GM12875 (cell line): ENCODE results near the gene UTP15.

Source experiments
- H3K4me3 ChIP-seq: one replicate; pipeline ENCODE4 v1.5.1; 2011; ENCODE audit warnings: low read depth, low read length, control low read depth
- TF ChIP-seq, protein P1 (sequence below): IDR thresholded peaks from 2 replicates; pipeline ENCODE4 v1.5.1; 2011; ENCODE audit warnings: low read depth, mild to moderate bottlenecking, control low read depth, inconsistent platforms, low read length, moderate library complexity, borderline replicate concordance; ENCODE audit not compliant: insufficient read depth

Gene UTP15

DNA sequence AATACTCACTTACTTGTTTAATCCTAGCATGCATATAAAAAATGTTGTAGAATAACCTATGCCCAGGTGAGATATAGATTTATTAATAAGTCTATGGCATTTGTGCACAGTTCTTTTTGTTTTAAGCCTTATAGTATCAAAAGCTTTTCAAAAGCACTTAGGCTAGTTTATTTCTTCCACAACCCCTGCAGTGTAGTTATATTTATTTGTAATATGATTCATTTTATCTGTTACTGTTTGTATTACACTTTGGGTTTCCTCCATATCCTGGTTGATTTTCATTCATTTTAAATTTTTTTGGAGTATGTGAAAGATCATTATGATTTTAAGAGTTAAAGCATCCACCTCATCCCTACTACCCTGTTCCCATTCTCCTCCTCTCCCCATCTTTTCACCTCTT lies 41.7 kb downstream of the UTP15 start:
- TF ChIP-seq, protein P1, sequence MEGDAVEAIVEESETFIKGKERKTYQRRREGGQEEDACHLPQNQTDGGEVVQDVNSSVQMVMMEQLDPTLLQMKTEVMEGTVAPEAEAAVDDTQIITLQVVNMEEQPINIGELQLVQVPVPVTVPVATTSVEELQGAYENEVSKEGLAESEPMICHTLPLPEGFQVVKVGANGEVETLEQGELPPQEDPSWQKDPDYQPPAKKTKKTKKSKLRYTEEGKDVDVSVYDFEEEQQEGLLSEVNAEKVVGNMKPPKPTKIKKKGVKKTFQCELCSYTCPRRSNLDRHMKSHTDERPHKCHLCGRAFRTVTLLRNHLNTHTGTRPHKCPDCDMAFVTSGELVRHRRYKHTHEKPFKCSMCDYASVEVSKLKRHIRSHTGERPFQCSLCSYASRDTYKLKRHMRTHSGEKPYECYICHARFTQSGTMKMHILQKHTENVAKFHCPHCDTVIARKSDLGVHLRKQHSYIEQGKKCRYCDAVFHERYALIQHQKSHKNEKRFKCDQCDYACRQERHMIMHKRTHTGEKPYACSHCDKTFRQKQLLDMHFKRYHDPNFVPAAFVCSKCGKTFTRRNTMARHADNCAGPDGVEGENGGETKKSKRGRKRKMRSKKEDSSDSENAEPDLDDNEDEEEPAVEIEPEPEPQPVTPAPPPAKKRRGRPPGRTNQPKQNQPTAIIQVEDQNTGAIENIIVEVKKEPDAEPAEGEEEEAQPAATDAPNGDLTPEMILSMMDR: no peak
- H3K4me3 ChIP-seq: no peak overlapping the region

DNA sequence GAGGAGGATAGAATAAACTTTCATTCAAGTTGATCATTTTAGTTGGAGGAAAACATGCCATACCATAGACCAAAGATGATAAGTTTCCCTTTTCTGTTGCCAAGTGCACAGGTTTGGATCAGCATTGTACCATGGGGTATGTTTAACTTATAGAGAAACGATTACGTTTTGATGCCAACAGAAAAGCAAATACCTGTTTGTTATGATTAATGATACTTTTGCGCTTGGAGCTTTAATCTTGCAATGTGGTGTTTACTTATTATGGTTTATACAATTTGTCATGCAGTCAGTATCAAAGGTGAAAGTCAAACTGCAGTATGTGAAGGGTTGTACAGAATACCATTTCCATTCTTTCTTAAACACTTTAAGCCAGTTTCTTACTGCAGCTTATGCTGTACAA lies 47.3 kb downstream of the UTP15 start:
- TF ChIP-seq, protein P1: no peak
- no peak overlapping the region for H3K4me3 ChIP-seq

DNA sequence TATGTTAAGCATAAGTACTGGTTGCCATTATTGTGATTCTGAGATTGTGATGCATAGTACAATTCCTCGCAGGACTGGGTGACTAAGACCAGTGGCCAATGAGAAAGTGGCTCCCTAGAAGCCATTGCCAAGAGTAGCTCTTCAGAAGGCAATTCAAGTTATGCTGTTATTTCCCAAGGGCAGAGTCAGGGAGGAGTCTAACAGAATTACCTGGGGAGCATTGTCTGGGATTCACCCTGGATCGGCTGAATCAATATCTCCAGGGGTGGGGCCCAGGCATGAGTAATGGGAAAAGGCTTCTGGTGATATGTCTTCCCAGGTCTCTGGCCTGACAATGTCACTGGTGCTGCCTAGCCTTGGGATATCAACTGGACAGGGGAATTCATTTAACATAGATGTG lies 49.5 kb downstream of the UTP15 start:
- TF ChIP-seq, protein P1: no peak
- H3K4me3 ChIP-seq: no peak overlapping the region

DNA sequence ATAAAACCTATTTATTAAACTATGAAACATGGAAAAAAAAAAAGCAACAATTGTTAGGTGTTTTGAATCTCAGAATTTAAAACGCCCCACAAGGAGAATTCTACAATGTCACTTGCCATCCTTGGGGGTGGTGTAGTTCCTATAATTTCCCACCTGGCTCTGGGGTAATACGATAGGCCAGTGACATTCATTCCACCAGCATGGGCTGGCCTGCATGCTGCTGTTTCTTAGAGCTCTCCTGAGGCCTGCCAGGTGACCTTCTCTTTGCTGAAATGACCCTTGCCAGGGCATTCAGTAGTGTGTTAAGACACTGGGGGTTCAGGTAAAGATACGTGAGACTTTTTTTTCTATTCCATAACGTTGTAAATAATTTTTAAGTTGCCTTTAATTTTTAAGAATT lies 50.4 kb downstream of the UTP15 start:
- TF ChIP-seq, protein P1: no peak
- no peak overlapping the region for H3K4me3 ChIP-seq

DNA sequence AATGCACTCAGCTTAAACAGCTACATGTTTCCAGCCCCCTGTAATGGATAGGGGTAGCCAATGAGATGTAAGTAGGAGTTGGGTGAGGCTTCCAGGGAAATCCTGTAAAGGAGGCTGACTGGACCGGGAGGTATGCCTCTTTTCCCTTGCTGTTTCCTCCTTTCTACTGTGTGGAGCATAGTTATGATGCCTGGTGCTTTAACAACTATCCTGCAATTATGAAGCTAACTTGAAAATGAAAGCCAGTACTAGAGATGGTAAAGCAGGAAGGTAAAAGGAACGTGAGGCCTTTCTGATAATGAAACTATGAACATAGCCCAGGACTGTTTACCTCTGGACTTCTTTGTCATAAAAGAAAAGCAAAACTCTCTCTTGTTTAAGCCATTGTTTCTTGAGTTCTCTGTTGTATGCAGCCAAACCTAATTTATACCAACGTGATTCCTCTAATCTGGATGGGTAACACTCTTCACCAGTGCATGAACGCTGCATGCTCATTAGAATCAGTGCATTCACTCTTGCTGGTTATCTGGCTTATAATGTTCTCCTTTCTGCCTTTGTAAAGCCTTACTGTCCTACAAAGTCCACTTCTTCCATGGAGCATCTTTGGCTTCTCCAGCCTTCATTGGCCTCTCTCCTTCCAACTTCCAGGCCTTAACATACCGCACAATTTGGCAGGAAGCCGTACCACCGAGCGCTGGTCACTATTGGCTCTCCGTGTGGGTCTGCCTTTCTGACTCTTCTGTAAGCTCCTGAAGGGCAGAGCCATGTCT lies 52.2 kb downstream of the UTP15 start:
- TF ChIP-seq, protein P1: no peak
- no peak overlapping the region for H3K4me3 ChIP-seq

DNA sequence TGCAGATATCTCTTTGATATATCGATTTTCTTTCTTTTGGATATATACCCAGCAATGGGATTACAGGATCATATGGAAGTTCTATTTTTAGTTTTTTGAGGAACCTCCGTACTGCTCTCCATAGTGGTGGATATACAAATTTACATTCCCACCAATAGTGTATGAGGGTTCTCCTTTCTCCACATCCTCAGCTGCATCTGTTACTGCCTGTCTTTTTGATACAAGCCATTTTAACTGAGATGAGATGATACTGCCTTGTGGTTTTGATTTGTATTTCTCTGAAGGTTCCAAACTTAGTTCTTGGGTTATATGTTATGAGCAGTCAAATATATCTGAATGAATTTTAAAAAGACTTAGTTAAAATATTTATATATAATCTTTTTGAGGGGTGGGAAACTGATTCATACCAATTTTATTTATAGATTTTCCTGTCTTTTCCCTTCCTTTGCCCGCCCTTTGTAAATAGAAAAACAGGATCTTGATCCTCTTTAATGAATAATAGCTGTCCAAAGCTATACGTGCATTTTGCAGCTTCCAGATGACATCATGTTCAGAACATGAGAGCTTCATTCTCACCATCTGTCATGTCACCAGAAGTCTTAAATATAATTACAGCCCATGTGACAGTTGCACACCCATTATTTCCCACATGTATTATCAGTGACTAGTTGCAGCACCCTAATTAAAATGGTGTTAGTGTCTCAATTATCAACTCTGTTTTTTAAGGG lies 54.2 kb downstream of the UTP15 start:
- TF ChIP-seq, protein P1: no peak
- no peak overlapping the region for H3K4me3 ChIP-seq

DNA sequence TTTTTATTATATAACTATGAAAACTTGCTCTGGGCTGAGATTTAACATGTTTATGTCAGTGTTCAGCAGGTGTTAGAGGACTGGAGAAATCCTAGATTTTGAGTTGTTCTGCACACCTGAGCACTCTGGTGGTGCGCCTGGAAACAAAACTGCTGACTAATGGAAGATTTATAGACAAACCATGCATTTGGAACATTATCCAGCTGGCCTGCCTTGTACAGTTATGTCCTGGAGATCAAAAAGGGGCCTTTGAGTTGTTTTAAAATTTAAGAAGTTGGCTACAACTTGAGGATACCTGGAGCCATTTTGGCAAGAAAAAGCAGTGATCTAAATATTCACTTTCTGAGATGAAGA lies 54.8 kb downstream of the UTP15 start:
- H3K4me3 ChIP-seq: no peak overlapping the region
- TF ChIP-seq, protein P1: no peak
